Right lobe of liver (tissue), 4 donors: ENCODE results near the gene CENATAC.
"Not testable (repeated sequence)": the region's sequence is repeated elsewhere in the genome, so short reads cannot be mapped to it uniquely, and the experiment has no call there.

Source experiments
- POLR2A ChIP-seq: fragments of 450-650 bp; IDR thresholded peaks from one replicate; pipeline ENCODE4 v1.6.1; 2017; ENCODE audit warnings: antibody characterized with exemption, mild to moderate bottlenecking
- TF ChIP-seq, protein P1 (sequence below), 4 donors: fragments of 200-600 bp in 3 of 4; fragments of 450-650 bp in 1 of 4; IDR thresholded peaks; one replicate each; pipeline versions ENCODE4 v1.5.1 to v1.8.0; 2016 to 2022; ENCODE audit warnings: antibody characterized with exemption in 4 of 4, mild to moderate bottlenecking in 2 of 4
- donor health status: DM: no; HTN: no; CAD: no.
- donor health status: DM: no; HTN: no; CAD: no.
- donor health status: DM: no; HTN: yes; CAD: no.

DNA sequence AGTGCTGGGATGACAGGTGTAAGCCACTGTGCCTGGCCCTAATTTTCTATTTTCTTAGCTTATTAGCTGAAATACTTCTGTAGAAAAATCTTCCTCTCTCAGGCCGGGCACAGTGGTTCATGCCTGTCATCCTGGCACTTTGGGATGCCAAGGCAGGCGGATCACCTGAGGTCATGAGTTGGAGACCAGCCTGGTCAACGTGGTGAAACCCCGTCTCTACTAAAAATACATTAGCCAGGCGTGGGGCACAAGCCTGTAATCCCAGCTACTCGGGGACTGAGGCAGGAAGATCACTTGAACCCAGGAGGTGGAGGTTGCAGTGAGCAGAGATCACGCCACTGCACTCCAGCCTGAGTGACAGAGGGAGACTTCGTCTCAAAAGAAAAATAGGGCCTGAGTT, 13.6 kb upstream of the CENATAC start:
- TF ChIP-seq, protein P1, sequence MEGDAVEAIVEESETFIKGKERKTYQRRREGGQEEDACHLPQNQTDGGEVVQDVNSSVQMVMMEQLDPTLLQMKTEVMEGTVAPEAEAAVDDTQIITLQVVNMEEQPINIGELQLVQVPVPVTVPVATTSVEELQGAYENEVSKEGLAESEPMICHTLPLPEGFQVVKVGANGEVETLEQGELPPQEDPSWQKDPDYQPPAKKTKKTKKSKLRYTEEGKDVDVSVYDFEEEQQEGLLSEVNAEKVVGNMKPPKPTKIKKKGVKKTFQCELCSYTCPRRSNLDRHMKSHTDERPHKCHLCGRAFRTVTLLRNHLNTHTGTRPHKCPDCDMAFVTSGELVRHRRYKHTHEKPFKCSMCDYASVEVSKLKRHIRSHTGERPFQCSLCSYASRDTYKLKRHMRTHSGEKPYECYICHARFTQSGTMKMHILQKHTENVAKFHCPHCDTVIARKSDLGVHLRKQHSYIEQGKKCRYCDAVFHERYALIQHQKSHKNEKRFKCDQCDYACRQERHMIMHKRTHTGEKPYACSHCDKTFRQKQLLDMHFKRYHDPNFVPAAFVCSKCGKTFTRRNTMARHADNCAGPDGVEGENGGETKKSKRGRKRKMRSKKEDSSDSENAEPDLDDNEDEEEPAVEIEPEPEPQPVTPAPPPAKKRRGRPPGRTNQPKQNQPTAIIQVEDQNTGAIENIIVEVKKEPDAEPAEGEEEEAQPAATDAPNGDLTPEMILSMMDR (IDR thresholded peaks at IDR 0.05), result not testable (repeated sequence)
- not testable (repeated sequence) for TF ChIP-seq POLR2A
